Smooth muscle cell (in vitro differentiated cells): ENCODE measurements around the gene SH2B2. TPM values are rescaled to one million over a fixed set of nuclear protein-coding genes. Genes with fewer than 3 reads are reported as not detected.
"Not testable (repeated sequence)": the region's sequence is repeated elsewhere in the genome, so short reads cannot be mapped to it uniquely, and the experiment has no call there.

Experiments
- DNase-seq: peaks from one replicate; lab custom pipeline; 2025; ENCODE audit not compliant: unreplicated experiment; lab: John Stamatoyannopoulos, UW
- H2AFZ ChIP-seq: fragments of 200-600 bp; sonication (generic); 2 replicates; pipeline ENCODE4 v1.6.0; 2016; ENCODE audit warnings: antibody characterized with exemption, low read depth, mild to moderate bottlenecking
- H3F3A ChIP-seq: fragments of 200-600 bp; sonication (generic); 2 replicates; pipeline ENCODE4 v1.6.0; 2017; ENCODE audit warnings: antibody characterized with exemption, low read depth
- H3K27ac ChIP-seq: fragments of 200-600 bp; sonication (generic); 2 replicates; pipeline ENCODE4 v1.5.1; 2016; ENCODE audit warnings: low read depth, mild to moderate bottlenecking
- H3K27me3 ChIP-seq: fragments of 200-600 bp; sonication (generic); 2 replicates; pipeline ENCODE4 v1.6.1; 2016; ENCODE audit warnings: low read depth, mild to moderate bottlenecking
- H3K36me3 ChIP-seq: fragments of 200-600 bp; sonication (generic); 2 replicates; pipeline ENCODE4 v1.5.1; 2016; ENCODE audit warnings: low read depth
- H3K4me1 ChIP-seq: fragments of 200-600 bp; sonication (generic); 2 replicates; pipeline ENCODE4 v1.5.1; 2016; ENCODE audit warnings: low read depth
- H3K4me2 ChIP-seq: fragments of 200-600 bp; sonication (generic); 2 replicates; pipeline ENCODE4 v1.6.0; 2016; ENCODE audit warnings: mild to moderate bottlenecking
- H3K4me3 ChIP-seq: fragments of 200-600 bp; sonication (generic); 2 replicates; pipeline ENCODE4 v1.5.1; 2016; ENCODE audit warnings: mild to moderate bottlenecking
- H3K79me2 ChIP-seq: fragments of 200-600 bp; sonication (generic); 2 replicates; pipeline ENCODE4 v1.6.0; 2016; ENCODE audit warnings: low read depth, mild to moderate bottlenecking
- H3K9ac ChIP-seq: fragments of 200-600 bp; sonication (generic); 2 replicates; pipeline ENCODE4 v1.6.0; 2016; ENCODE audit warnings: low read depth
- H3K9me3 ChIP-seq: fragments of 200-600 bp; sonication (generic); replicated peaks from 2 replicates; pipeline ENCODE4 v1.5.1; 2016; ENCODE audit warnings: low read depth
- H4K20me1 ChIP-seq: fragments of 200-600 bp; sonication (generic); 2 replicates; pipeline ENCODE4 v1.6.0; 2016; ENCODE audit warnings: low read depth
- WGBS: methylation state at CpG from one replicate; pipeline ENCODE4 v1.1.7; 2016; ENCODE audit warnings: low lambda C conversion rate; 5-methylcytosine and 5-hydroxymethylcytosine counted together
- polyA plus RNA-seq: library from polyadenylated mRNA; unstranded; fragments of >200 nt; fragmentation: Nextera tagmentation; extraction: Ambion mirVana; gene quantifications from 2 replicates; pipeline ENCODE4 v1.2.1, GENCODE V29; 2016
- total RNA-seq: library from RNA; depleted of rRNA; stranded (reverse); fragments of >200 nt; gene quantifications from 2 replicates; pipeline ENCODE4 v1.2.3, GENCODE V29; 2014

Gene SH2B2
- total and polyA plus RNA-seq, 2 experiments from 2014 or later: 8.2 to 12.4 TPM

- H3K9ac ChIP-seq, H3K36me3 ChIP-seq, H3K9me3 ChIP-seq, H4K20me1 ChIP-seq, H3F3A ChIP-seq, H3K4me3 ChIP-seq, DNase-seq, H2AFZ ChIP-seq, H3K4me1 ChIP-seq, H3K79me2 ChIP-seq, H3K27ac ChIP-seq, H3K4me2 ChIP-seq, H3K27me3 ChIP-seq: not testable (repeated sequence)
- WGBS: 92% methylated on average over 4 of the region's 4 CpGs
These were observed 50.8 kb downstream of the SH2B2 start for GRCh38 chr7:102337420-102337819.

GRCh38 chr7:102340599-102341368 lies 54.1 kb downstream of the SH2B2 start:
- H3K36me3 ChIP-seq, H3K9me3 ChIP-seq: not testable (repeated sequence)

GRCh38 chr7:102346983-102347382 lies 60.3 kb downstream of the SH2B2 start:
- not testable (repeated sequence) for H4K20me1 ChIP-seq, H3F3A ChIP-seq, H3K36me3 ChIP-seq, H2AFZ ChIP-seq, H3K4me2 ChIP-seq, H3K4me3 ChIP-seq, H3K9ac ChIP-seq, H3K9me3 ChIP-seq, H3K27me3 ChIP-seq, DNase-seq, H3K27ac ChIP-seq, H3K4me1 ChIP-seq, H3K79me2 ChIP-seq
- WGBS: 96% methylated on average over 3 of the region's 6 CpGs

More at GRCh38 chr7:102340599-102341368, 54.1 kb downstream of the SH2B2 start:
- H4K20me1 ChIP-seq, H2AFZ ChIP-seq, DNase-seq, H3K79me2 ChIP-seq, H3K27ac ChIP-seq, H3K9ac ChIP-seq, H3F3A ChIP-seq, H3K4me1 ChIP-seq, H3K4me3 ChIP-seq, H3K27me3 ChIP-seq, H3K4me2 ChIP-seq: not testable (repeated sequence)
- 90% methylated on average over 5 of the region's 7 CpGs for WGBS

GRCh38 chr7:102356344-102356743 lies 69.7 kb downstream of the SH2B2 start, which contains the start of gene SPDYE6:
Gene SPDYE6 (minus strand): TSS chr7:102356444. CDS start chr7:102356023, 421 bp downstream.
- not testable (repeated sequence) for H3K27me3 ChIP-seq, H3K4me2 ChIP-seq, H3K4me3 ChIP-seq, DNase-seq, H3F3A ChIP-seq, H2AFZ ChIP-seq, H3K9ac ChIP-seq, H4K20me1 ChIP-seq, H3K27ac ChIP-seq, H3K79me2 ChIP-seq, H3K4me1 ChIP-seq, H3K9me3 ChIP-seq, H3K36me3 ChIP-seq
- no CpG with 5 or more reads among the region's 6 CpGs for WGBS

GRCh38 chr7:102363549-102364393 lies 77.1 kb downstream of the SH2B2 start:
- not testable (repeated sequence) for H3K9me3 ChIP-seq, H3F3A ChIP-seq, H3K27me3 ChIP-seq, H3K4me1 ChIP-seq, H3K36me3 ChIP-seq
- peak; percentile 70 for DNase-seq
- Histone ChIP-seq H3K79me2 (peaks cover 16% of the 10 kb centered on the region), H2AFZ (peak overlapping the region; percentile 79), H4K20me1 (peaks cover 16% of the 10 kb centered on the region), H3K4me2 (peak overlapping the region; percentile 82), H3K27ac (peak overlapping the region; percentile 86), H3K4me3 (peak overlapping the region; percentile 78), H3K9ac (peak overlapping the region; percentile 92)
- WGBS: under 1% methylated on average over 58 of the region's 76 CpGs

- H3K4me1 ChIP-seq, H3K27me3 ChIP-seq, DNase-seq, H3F3A ChIP-seq, H2AFZ ChIP-seq, H3K36me3 ChIP-seq, H3K9me3 ChIP-seq: not testable (repeated sequence)
- H3K9ac ChIP-seq: peak overlapping the region; percentile 92
- peaks cover 16% of the 10 kb centered on the region for H3K79me2 ChIP-seq
- WGBS: 0% methylated on average over 13 of the region's 20 CpGs
- peak overlapping the region; percentile 82 for H3K4me2 ChIP-seq
- H4K20me1 ChIP-seq: peaks cover 16% of the 10 kb centered on the region
- peak overlapping the region; percentile 78 for H3K4me3 ChIP-seq
- H3K27ac ChIP-seq: peak overlapping the region; percentile 86
These were observed 77.8 kb downstream of the SH2B2 start for GRCh38 chr7:102364394-102364886.

GRCh38 chr7:102365390-102365789 lies 78.7 kb downstream of the SH2B2 start:
- H4K20me1 ChIP-seq: peaks cover 23% of the 10 kb centered on the region
- not testable (repeated sequence) for H3K9ac ChIP-seq, H3K4me1 ChIP-seq, H3K9me3 ChIP-seq, H3F3A ChIP-seq, H3K27ac ChIP-seq, H2AFZ ChIP-seq, H3K36me3 ChIP-seq, H3K27me3 ChIP-seq, DNase-seq
- 54% methylated on average over 6 of the region's 7 CpGs for WGBS
- peaks cover 25% of the 10 kb centered on the region for H3K79me2 ChIP-seq
- peak overlapping the region; percentile 81 for H3K4me2 ChIP-seq
- peak overlapping the region; percentile 78 for H3K4me3 ChIP-seq

- not testable (repeated sequence) for H3K27ac ChIP-seq, H3K9ac ChIP-seq, H3K4me1 ChIP-seq, H3K4me2 ChIP-seq, H3K36me3 ChIP-seq, H3K27me3 ChIP-seq, DNase-seq, H2AFZ ChIP-seq, H3K4me3 ChIP-seq, H3K9me3 ChIP-seq, H3F3A ChIP-seq
- Histone ChIP-seq H4K20me1 (peaks cover 42% of the 10 kb centered on the region), H3K79me2 (peaks cover 44% of the 10 kb centered on the region)
These were observed 83.4 kb downstream of the SH2B2 start for GRCh38 chr7:102370038-102370437.
